ACC112 (cell line): ENCODE results near the gene MARCHF9.
"Not testable (repeated sequence)": the region's sequence is repeated elsewhere in the genome, so short reads cannot be mapped to it uniquely, and the experiment has no call there.

ENCODE experiments used
- H2AFZ ChIP-seq: fragments of 200-600 bp; sonication (generic); one replicate; pipeline ENCODE4 v1.6.0; 2017; ENCODE audit warnings: antibody characterized with exemption, low read length; ENCODE audit not compliant: unreplicated experiment
- H3K27ac ChIP-seq: fragments of 200-600 bp; sonication (generic); 2 replicates; pipeline ENCODE4 v1.5.1; 2014; ENCODE audit warnings: low read depth, mild to moderate bottlenecking, antibody characterized with exemption, low read length, moderate library complexity
- H3K27me3 ChIP-seq: fragments of 200-600 bp; sonication (generic); 2 replicates; pipeline ENCODE4 v1.6.1; 2014; ENCODE audit warnings: mild to moderate bottlenecking, antibody characterized with exemption, low read length, moderate library complexity, mixed read lengths; ENCODE audit not compliant: insufficient read depth
- H3K36me3 ChIP-seq: fragments of 200-600 bp; sonication (generic); 2 replicates; pipeline ENCODE4 v1.6.1; 2016; ENCODE audit warnings: mild to moderate bottlenecking, antibody characterized with exemption, low read length, moderate library complexity, mixed read lengths; ENCODE audit not compliant: insufficient read depth
- H3K4me1 ChIP-seq: fragments of 200-600 bp; sonication (generic); one replicate; pipeline ENCODE4 v1.6.1; 2016; ENCODE audit warnings: low read length, mixed read lengths; ENCODE audit not compliant: insufficient read depth, unreplicated experiment, control insufficient read depth
- H3K4me3 ChIP-seq: fragments of 200-600 bp; sonication (generic); 2 replicates; pipeline ENCODE4 v1.5.1; 2014; ENCODE audit warnings: mild to moderate bottlenecking, low read depth, low read length
- H3K79me2 ChIP-seq: fragments of 200-600 bp; sonication (generic); one replicate; pipeline ENCODE4 v1.6.0; 2016; ENCODE audit warnings: low read length; ENCODE audit not compliant: control insufficient read depth, unreplicated experiment, insufficient read depth

The MARCHF9 gene

GRCh38 chr12:57766464-57767304 is 11.8 kb downstream of the MARCHF9 start, which contains the start of gene CYP27B1:
CYP27B1 (minus strand) TSS chr12:57767078; CDS start chr12:57767041, 37 bp downstream.
- no peak within 1 kb of the TSS for H2AFZ ChIP-seq

GRCh38 chr12:57767305-57767698 is 12.4 kb downstream of the MARCHF9 start:
- Histone ChIP-seq H3K36me3 (no peaks in the 10 kb centered on the region), H3K27ac (no peak overlapping the region), H3K4me1 (peaks cover 21% of the 10 kb centered on the region), H2AFZ (no peak overlapping the region), H3K27me3 (peaks cover 33% of the 10 kb centered on the region), H3K79me2 (no peaks in the 10 kb centered on the region), H3K4me3 (peak overlapping the region; percentile 65; the same call in 1 of the 2 replicates)

More at GRCh38 chr12:57766464-57767304, 11.8 kb downstream of the MARCHF9 start, which contains the start of gene CYP27B1:
- Histone ChIP-seq H3K27me3 (peaks cover 33% of the 10 kb centered on the region), H3K79me2 (no peaks in the 10 kb centered on the region), H3K4me1 (peaks cover 21% of the 10 kb centered on the region), H3K27ac (no peak within 1 kb of the TSS), H3K36me3 (no peaks in the 10 kb centered on the region), H3K4me3 (peak within 1 kb of the TSS; percentile 65)

- Histone ChIP-seq H3K4me1 (peaks cover 21% of the 10 kb centered on the region), H3K27me3 (peaks cover 33% of the 10 kb centered on the region), H2AFZ (no peak overlapping the region), H3K79me2 (peaks cover 2% of the 10 kb centered on the region), H3K4me3 (no peak overlapping the region), H3K27ac (no peak overlapping the region), H3K36me3 (no peaks in the 10 kb centered on the region)
Observed at GRCh38 chr12:57767876-57768275, 13.0 kb downstream of the MARCHF9 start.

GRCh38 chr12:57769594-57769993 is 14.7 kb downstream of the MARCHF9 start:
- peaks cover 9% of the 10 kb centered on the region for H3K79me2 ChIP-seq
- H2AFZ ChIP-seq, result no peak overlapping the region
- peaks cover 21% of the 10 kb centered on the region for H3K4me1 ChIP-seq
- peaks cover 22% of the 10 kb centered on the region for H3K27me3 ChIP-seq
- H3K27ac ChIP-seq, result no peak overlapping the region
- no peak overlapping the region for H3K4me3 ChIP-seq
- no peaks in the 10 kb centered on the region for H3K36me3 ChIP-seq

GRCh38 chr12:57770734-57771133 is 15.8 kb downstream of the MARCHF9 start:
- Histone ChIP-seq H3K79me2 (peaks cover 9% of the 10 kb centered on the region), H3K4me3 (peak overlapping the region; percentile 75), H3K27me3 (peaks cover 10% of the 10 kb centered on the region; the same call in 1 of the 2 replicates), H2AFZ (no peak overlapping the region), H3K36me3 (no peaks in the 10 kb centered on the region), H3K4me1 (peaks cover 18% of the 10 kb centered on the region), H3K27ac (peak overlapping the region; percentile 74; the same call in 1 of the 2 replicates)

- Histone ChIP-seq H3K4me1 (peaks cover 11% of the 10 kb centered on the region), H2AFZ (peak overlapping the region; percentile 6), H3K4me3 (peak overlapping the region; percentile 75), H3K79me2 (peaks cover 9% of the 10 kb centered on the region), H3K36me3 (peaks cover 2% of the 10 kb centered on the region; the same call in 1 of the 2 replicates), H3K27ac (peak overlapping the region; percentile 74), H3K27me3 (peaks cover 4% of the 10 kb centered on the region; the same call in 1 of the 2 replicates)
Observed at GRCh38 chr12:57771236-57771872, 16.5 kb downstream of the MARCHF9 start.

GRCh38 chr12:57771873-57772428 is 17.0 kb downstream of the MARCHF9 start, which contains the start of gene METTL1:
METTL1 (minus strand) TSS chr12:57772105; CDS start chr12:57772083, 22 bp downstream.
- peaks cover 9% of the 10 kb centered on the region for H3K79me2 ChIP-seq
- H3K4me3 ChIP-seq, result peak within 1 kb of the TSS; percentile 75
- H3K27ac ChIP-seq, result peak within 1 kb of the TSS; percentile 74
- peaks cover 2% of the 10 kb centered on the region; the same call in 1 of the 2 replicates for H3K36me3 ChIP-seq
- H3K4me1 ChIP-seq, result peaks cover 7% of the 10 kb centered on the region
- H2AFZ ChIP-seq, result peak within 1 kb of the TSS; percentile 93
- no peaks in the 10 kb centered on the region for H3K27me3 ChIP-seq

GRCh38 chr12:57772429-57773322 is 17.8 kb downstream of the MARCHF9 start, which contains the start of gene EEF1AKMT3:
EEF1AKMT3 (plus strand) TSS chr12:57772614; CDS start chr12:57772725, 111 bp downstream.
- Histone ChIP-seq H3K4me1 (no peaks in the 10 kb centered on the region), H3K36me3 (peaks cover 2% of the 10 kb centered on the region; the same call in 1 of the 2 replicates), H3K79me2 (peaks cover 9% of the 10 kb centered on the region), H3K27ac (peak within 1 kb of the TSS; percentile 74), H3K27me3 (no peaks in the 10 kb centered on the region), H3K4me3 (peak within 1 kb of the TSS; percentile 75), H2AFZ (peak within 1 kb of the TSS; percentile 93)

GRCh38 chr12:57774634-57775033 is 19.7 kb downstream of the MARCHF9 start:
- not testable (repeated sequence) for H3K27ac ChIP-seq

More at GRCh38 chr12:57774634-57775033, 19.7 kb downstream of the MARCHF9 start:
- H3K4me1 ChIP-seq, H3K27me3 ChIP-seq, H2AFZ ChIP-seq, H3K36me3 ChIP-seq, H3K79me2 ChIP-seq, H3K4me3 ChIP-seq: not testable (repeated sequence)
